Measurements from ENCODE around the gene HGFAC.
"Not testable (repeated sequence)": the region's sequence is repeated elsewhere in the genome, so short reads cannot be mapped to it uniquely, and the experiment has no call there.

Gene HGFAC

GRCh38 chr4:3444351-3445110 lies 2.8 kb downstream of the HGFAC start:
- no peak for FAIRE-seq

- no peak for FAIRE-seq
These were observed 3.5 kb downstream of the HGFAC start for GRCh38 chr4:3445111-3445820.

- FAIRE-seq: no peak
These were observed 4.2 kb downstream of the HGFAC start for GRCh38 chr4:3445829-3446545.

DNA sequence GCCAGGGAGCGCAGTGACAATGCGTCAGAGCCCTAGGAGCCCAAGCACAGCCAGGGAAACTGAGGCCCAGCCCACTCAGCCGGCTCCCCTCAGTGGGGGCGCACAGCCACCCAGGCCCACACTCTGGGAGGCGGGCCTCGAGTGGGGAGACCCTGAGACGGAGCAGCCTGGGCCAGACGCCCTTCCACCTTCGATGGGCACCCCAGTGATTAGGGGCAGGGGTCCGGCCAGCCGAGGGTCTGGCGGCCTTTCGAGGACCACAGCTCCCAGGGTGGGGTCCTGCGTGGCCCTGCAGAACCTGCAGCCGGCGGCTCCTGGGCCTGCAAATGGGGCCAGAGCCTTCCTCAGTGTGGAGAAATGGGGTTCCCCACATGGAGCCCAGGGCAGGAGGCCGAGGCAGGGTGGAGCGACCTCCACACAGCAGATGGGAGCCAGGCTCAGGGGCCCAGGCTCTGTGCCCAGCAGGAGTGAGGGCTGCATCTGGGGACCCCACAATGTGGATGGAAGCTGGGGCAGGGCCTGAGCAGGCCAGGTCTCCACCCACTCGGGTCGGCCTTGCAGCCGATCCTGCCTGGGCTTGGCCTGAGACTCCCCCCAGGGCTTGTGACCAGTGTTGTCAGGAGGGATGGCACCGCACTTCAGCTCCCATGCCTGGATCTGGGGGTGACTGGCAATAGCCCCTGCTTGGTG lies 5.0 kb downstream of the HGFAC start:
- FAIRE-seq: no peak

- no peak for FAIRE-seq
These were observed 5.9 kb downstream of the HGFAC start for GRCh38 chr4:3447431-3448395.

- FAIRE-seq: no peak
These were observed 7.3 kb downstream of the HGFAC start for GRCh38 chr4:3449047-3449573.

DNA sequence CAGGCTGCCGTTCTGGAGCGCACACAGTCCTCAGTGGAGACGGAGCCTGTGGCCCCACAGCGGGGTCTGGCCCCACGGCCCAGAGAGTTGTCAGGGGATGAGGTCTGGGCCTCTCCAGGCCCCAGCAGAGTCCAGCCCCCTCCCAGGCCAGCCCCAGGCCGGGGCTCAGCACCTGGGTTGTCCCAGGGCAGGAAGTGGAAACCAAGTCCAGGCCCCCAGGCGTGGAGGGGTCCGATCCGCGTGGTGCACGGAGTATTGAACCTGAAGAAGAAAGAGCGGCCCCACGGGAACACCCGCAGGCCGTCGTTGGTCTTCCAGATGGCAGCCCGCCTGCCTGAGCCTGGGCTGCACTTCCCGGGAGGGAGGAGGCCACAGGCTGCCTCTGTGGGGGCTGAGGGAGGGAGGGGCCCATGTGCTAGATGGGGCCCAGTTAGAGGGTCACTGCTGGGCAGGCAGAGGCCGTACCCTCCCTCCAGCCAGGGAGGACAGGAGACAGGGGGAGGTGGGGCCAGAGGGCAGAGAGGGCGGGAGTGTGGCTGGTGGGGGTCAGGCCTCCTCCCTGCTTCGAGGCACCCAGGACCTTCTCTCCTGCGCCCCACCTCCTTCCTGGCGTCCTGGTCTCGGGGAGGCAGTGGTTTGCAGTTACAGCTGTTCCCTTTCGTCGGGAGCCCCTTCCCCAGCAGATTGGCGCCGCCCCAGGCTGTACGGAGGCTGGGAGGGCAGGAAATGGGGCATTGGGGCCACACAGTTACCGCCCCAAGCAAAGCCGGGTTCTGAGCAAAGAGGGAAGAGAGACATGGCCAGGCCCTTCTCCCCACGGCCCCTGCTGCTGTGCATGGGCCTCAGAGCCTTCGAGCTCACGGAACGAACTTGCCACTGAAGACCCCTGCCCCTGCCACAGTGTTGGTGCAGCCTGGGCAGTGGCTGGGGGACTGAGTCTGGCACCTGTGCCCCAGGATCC lies 8.1 kb downstream of the HGFAC start:
- no peak for FAIRE-seq

GRCh38 chr4:3450643-3451042 lies 8.9 kb downstream of the HGFAC start:
- no peak for FAIRE-seq

- no peak for FAIRE-seq
These were observed 10.2 kb downstream of the HGFAC start for GRCh38 chr4:3451956-3452355.

DNA sequence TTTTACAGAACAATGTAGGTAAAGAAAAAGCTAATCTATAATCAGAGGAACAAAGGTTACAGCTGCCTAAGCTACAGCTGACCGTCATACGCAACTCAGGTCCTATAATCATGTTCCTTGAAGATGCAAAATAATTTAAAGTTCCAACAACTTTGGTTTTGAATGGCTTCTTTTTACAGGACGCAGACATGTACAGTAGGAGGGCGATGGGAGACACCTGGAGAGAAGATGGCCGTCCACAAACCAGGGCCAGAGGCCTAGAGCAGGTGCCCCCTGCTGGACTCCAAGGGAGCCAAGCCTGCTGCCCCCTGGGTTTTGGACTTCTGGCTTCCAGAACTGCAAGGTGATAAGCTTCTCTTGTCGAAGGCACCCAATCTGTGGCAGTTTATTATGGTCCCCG lies 10.6 kb downstream of the HGFAC start:
- FAIRE-seq: no peak

GRCh38 chr4:3455596-3455995 lies 13.8 kb downstream of the HGFAC start:
- FAIRE-seq: not testable (repeated sequence)

DNA sequence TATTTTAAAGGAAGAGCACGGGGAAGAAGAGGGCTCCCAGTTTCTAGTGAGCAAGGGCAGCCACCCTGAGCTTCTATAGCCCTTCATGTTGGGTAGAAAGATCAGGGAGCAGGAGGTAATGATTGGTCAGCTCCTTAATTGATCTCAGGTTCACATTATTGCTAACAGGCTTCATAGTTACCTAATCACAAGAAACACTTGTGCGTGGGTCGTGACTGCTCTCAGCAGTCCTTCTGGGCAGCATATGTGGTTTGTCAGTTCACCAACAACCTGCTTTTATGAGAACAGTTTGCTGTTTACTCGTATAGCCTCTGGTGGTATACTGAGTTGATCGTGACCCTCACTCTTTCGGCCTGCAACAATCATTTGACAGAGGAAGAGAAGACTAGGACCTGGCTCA lies 16.6 kb downstream of the HGFAC start:
- FAIRE-seq: no peak

DNA sequence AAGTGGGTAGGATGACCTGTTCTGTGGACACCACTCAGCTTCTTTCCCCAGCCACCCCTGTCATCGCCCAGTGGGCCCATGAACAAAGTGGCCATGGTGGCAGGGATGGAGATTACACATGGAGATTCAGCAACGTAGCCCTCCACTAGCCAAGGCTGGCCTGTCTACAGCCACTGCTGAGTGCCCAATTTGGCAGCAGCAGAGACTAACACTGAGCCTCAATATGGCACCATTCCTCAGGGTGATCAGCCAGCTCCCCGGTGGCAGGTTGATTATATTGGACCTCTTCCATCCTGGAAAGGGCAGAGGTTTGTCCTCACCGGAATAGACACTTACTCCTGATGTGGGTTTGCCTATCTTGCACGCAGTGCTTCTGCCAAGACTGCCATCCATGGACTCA lies 17.4 kb downstream of the HGFAC start:
- not testable (repeated sequence) for FAIRE-seq

GRCh38 chr4:3460926-3461325 lies 19.2 kb downstream of the HGFAC start:
- FAIRE-seq: no peak

DNA sequence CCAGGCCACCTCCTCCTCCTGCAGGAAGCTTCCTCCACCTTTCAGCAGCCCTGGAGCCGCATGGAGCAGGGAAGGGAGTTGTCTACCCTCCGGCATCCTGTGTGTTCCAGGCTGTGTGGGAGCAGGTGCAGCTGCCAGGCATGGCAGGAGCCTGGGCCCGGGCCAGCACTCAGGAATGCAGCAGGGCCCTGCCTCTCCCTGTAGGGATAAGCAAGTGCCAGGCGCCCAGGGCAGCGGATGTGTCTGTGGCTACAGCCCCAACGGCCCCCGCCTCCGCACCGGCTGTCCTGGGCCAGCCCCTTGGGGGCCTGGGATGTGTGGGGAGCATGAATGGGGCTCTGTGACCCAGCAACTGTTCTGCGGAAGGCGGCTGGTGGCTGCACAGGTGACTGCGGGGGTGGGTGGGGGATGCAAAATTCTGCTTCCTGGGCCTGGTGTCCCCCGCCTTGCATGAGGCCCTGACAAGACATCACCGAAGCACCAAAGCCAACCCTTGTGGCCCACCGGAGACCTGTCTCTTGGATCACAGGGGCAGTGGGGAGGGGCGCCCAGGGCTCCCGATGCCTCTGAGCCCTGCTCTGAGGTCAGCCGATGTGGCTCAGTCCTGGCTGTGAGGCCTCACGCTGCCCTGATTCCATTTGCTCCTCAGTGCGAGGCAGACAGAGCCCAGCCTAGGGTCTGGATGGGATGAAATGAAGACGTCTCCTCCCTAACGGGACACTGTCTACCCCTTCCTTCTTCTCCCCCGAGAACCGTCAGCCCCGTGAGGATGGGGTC lies 19.9 kb downstream of the HGFAC start:
- no peak for FAIRE-seq

- no peak for FAIRE-seq
These were observed 20.6 kb downstream of the HGFAC start for GRCh38 chr4:3462321-3462789.

DNA sequence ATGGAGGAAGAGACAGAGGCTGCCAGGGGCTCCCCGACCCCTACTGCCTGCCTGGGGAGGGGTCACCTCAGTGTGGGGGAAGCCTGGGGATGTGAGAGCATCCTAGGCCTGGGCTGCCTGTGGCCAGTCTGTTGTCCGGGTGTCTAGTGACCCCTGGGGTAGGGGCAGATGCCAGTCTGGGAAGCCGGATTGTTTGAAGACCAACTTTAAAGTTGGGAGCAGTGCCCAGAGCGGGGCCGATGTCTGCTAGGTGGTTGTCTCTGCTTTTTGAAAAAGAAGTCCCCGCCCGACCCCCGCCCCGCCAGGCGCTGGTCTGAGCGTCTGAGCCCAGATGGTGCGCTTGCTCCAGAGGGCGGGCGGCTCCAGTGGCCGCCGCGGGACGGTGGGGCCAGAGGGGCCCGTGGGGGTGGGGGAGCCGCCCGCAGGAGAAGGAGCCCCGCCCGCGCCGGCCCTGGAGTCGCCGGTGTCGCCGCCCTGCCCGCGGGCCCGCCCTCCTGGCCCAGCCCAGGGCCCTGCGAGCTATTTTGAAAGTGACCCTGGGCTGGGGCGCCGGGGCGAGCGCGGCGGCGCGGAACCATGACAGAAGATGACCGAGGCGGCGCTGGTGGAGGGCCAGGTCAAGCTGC lies 21.1 kb downstream of the HGFAC start, which contains the start of gene DOK7:
Gene DOK7, plus strand, starts transcription at position 517 of the 626 bp plus-strand sequence. Its CDS starts 70 bp downstream, at position 587.
- FAIRE-seq: no peak

- no peak for FAIRE-seq
These were observed 22.0 kb downstream of the HGFAC start for GRCh38 chr4:3463556-3464348.

Measured in endometrium (tissue), 2 donors.